Endothelial cell of umbilical vein (primary cell): ENCODE data around the gene ACOT11. TPM values are rescaled to one million over a fixed set of nuclear protein-coding genes. Genes with fewer than 3 reads are reported as not detected.

Experiments
- BruUV-seq: library from RNA; stranded (reverse); fragments of 400-500 nt; replicated peaks from 2 replicates; lab custom pipeline; 2021; lab: Mats Ljungman, UMichigan
- CTCF ChIA-PET: fragments of 300-600, 350-600 bp; sonication (Branson Sonifier 250); formaldehyde crosslinking; loops from one replicate; lab custom pipeline; 2021; ENCODE audit warnings: antibody characterized with exemption, inconsistent platforms; lab: Charles Lee
- POLR2A ChIA-PET: fragments of 300-600, 350-600 bp; sonication (Branson Sonifier 250); formaldehyde crosslinking; loops from one replicate; lab custom pipeline; 2021; ENCODE audit warnings: antibody characterized with exemption, inconsistent platforms; lab: Charles Lee
- DNase-seq: peaks from one replicate; pipeline ENCODE4 v3.0.0-alpha.2; 2011; ENCODE audit warnings: low read depth, low spot score
- FAIRE-seq: peaks from 2 replicates; lab custom pipeline; 2011; peaks lifted over from hg19 to GRCh38; lab: Jason Lieb, UNC
- H2AFZ ChIP-seq: 2 replicates; pipeline ENCODE4 v1.6.0; 2012; ENCODE audit warnings: low read depth, low read length, control low read depth, inconsistent platforms
- H3K27ac ChIP-seq: 2 replicates; pipeline ENCODE4 v1.5.1; 2011; ENCODE audit warnings: low read depth, mild to moderate bottlenecking, control low read depth, low read length, moderate library complexity; ENCODE audit not compliant: insufficient read depth
- H3K27me3 ChIP-seq, 2 experiments: 2 replicates each; pipeline versions ENCODE4 v1.6.0 to v1.6.1; 2011; ENCODE audit warnings: low read length in 2 of 2, mixed read lengths in 1 of 2; ENCODE audit not compliant: control insufficient read depth in 2 of 2, insufficient read depth in 2 of 2
- H3K36me3 ChIP-seq, 2 experiments: 2 replicates in 1 of 2; 3 replicates in 1 of 2; pipeline ENCODE4 v1.5.1; 2011; ENCODE audit warnings: low read length in 2 of 2, mild to moderate bottlenecking in 1 of 2, moderate library complexity in 1 of 2; ENCODE audit not compliant: control insufficient read depth in 2 of 2, insufficient read depth in 2 of 2; ENCODE audit errors: extremely low read depth in 1 of 2
- H3K4me1 ChIP-seq: 3 replicates; pipeline ENCODE4 v1.5.1; 2011; ENCODE audit warnings: mild to moderate bottlenecking, low read length; ENCODE audit not compliant: control insufficient read depth, insufficient read depth; ENCODE audit errors: extremely low read depth
- H3K4me2 ChIP-seq: 2 replicates; pipeline ENCODE4 v1.6.1; 2011; ENCODE audit warnings: low read length, control low read depth, mixed read lengths; ENCODE audit not compliant: insufficient read depth
- H3K4me3 ChIP-seq, 3 experiments: fragments of 200-600 bp in 1 of 3; sonication (generic), shearing (Covaris generic) in 1 of 3; replicated peaks in 1 of 3; 2 replicates each; pipeline ENCODE4 v1.5.1; 2011 to 2016; ENCODE audit warnings: control low read depth in 3 of 3, low read length in 3 of 3, mild to moderate bottlenecking in 2 of 3, inconsistent platforms in 1 of 3, low read depth in 1 of 3, moderate library complexity in 1 of 3; ENCODE audit not compliant: insufficient read depth in 1 of 3
- H3K79me2 ChIP-seq: 2 replicates; pipeline ENCODE4 v1.6.0; 2012; ENCODE audit warnings: low read length, inconsistent platforms; ENCODE audit not compliant: control insufficient read depth, insufficient read depth
- H3K9ac ChIP-seq: replicated peaks from 2 replicates; pipeline ENCODE3; 2011; ENCODE audit warnings: low read length, control low read depth; ENCODE audit not compliant: insufficient read depth; ENCODE audit errors: extremely low read depth
- H3K9me1 ChIP-seq: replicated peaks from 3 replicates; pipeline ENCODE4 v1.6.0; 2011; ENCODE audit warnings: mild to moderate bottlenecking, low read length; ENCODE audit not compliant: control insufficient read depth, insufficient read depth; ENCODE audit errors: extremely low read depth
- H3K9me3 ChIP-seq: replicated peaks from 2 replicates; pipeline ENCODE4 v1.5.1; 2012; ENCODE audit warnings: low read length, inconsistent platforms; ENCODE audit not compliant: control insufficient read depth, insufficient read depth
- H4K20me1 ChIP-seq: replicated peaks from 2 replicates; pipeline ENCODE3; 2011; ENCODE audit warnings: mild to moderate bottlenecking, low read length; ENCODE audit not compliant: control insufficient read depth, insufficient read depth; ENCODE audit errors: extremely low read depth
- CTCF ChIP-seq, 2 donors: IDR thresholded peaks; 1 replicate in 1 of 2; 2 replicates in 1 of 2; pipeline ENCODE4 v1.5.1; 2011; ENCODE audit warnings: low read length in 2 of 2, mild to moderate bottlenecking in 2 of 2, moderate library complexity in 2 of 2, control low read depth in 1 of 2, inconsistent platforms in 1 of 2, low read depth in 1 of 2; ENCODE audit not compliant: insufficient read depth in 1 of 2; ENCODE audit errors: extremely low read depth in 1 of 2
- EZH2 ChIP-seq: IDR thresholded peaks from 2 replicates; pipeline ENCODE4 v1.6.1; 2012; ENCODE audit warnings: borderline replicate concordance, low read depth, mild to moderate bottlenecking, moderate library complexity, low read length, inconsistent platforms; ENCODE audit not compliant: severe bottlenecking
- FOS ChIP-seq: IDR thresholded peaks from 2 replicates; pipeline ENCODE4 v1.6.1; 2011; ENCODE audit warnings: mild to moderate bottlenecking, low read length, moderate library complexity, borderline replicate concordance; ENCODE audit not compliant: insufficient read depth
- GATA2 ChIP-seq: IDR thresholded peaks from 2 replicates; pipeline ENCODE4 v1.7.0; 2011; ENCODE audit warnings: low read depth, mild to moderate bottlenecking, moderate library complexity, mixed read lengths, low read length; ENCODE audit not compliant: insufficient read length, insufficient read depth
- JUN ChIP-seq: IDR thresholded peaks from 2 replicates; pipeline ENCODE4 v1.6.1; 2011; ENCODE audit warnings: borderline replicate concordance, low read depth; ENCODE audit not compliant: insufficient read length, insufficient read depth
- MAX ChIP-seq: IDR thresholded peaks from 2 replicates; pipeline ENCODE4 v1.6.1; 2011; ENCODE audit not compliant: insufficient read depth, insufficient read length
- MYC ChIP-seq: IDR thresholded peaks from one replicate; pipeline ENCODE4 v1.6.1; 2011; ENCODE audit warnings: mild to moderate bottlenecking, low read depth, low read length
- POLR2A ChIP-seq: IDR thresholded peaks from 2 replicates; pipeline ENCODE4 v1.6.1; 2012; ENCODE audit warnings: low read depth, mild to moderate bottlenecking, control low read depth, low read length
- POLR2AphosphoS5 ChIP-seq: IDR thresholded peaks from 2 replicates; pipeline ENCODE4 v1.6.1; 2012; ENCODE audit warnings: low read depth, mild to moderate bottlenecking, control low read depth, low read length, moderate library complexity; ENCODE audit not compliant: insufficient read depth
- dilution Hi-C: fragments of 300-500 bp; cut with MboI; formaldehyde crosslinking; loops from one replicate; pipeline ENCODE4 v1.15.0; 2019; ENCODE audit warnings: low sequenced_read_pairs; ENCODE audit not compliant: extremely low pct_ligation_motif_present
- intact Hi-C: fragments of 100-400 bp; cut with micrococcal nuclease; formaldehyde crosslinking; loops from one replicate; pipeline ENCODE4 v1.10.0; 2022
- polyA plus RNA-seq, 4 experiments: library from polyadenylated mRNA; depleted of rRNA in 3 of 4; stranded (reverse) in 3 of 4; unstranded in 1 of 4; fragments of >200 nt; gene quantifications; 2 replicates each; pipeline versions ENCODE4 v1.2.1 to v1.2.3, GENCODE V29; 2011 to 2012; ENCODE audit warnings: missing spikeins in 1 of 4
- total RNA-seq: library from RNA; stranded (reverse); gene quantifications from 2 replicates; pipeline ENCODE4 v1.2.3, GENCODE V29; 2021

Gene ACOT11
- total and polyA plus RNA-seq, 2 donors (not counting 3 experiments of a cell fraction or from before 2014, with no cell fraction given) = 4.5 to 5.4 TPM

GRCh38 chr1:54608566-54609230 lies 60.7 kb downstream of the ACOT11 start:
- BruUV-seq = no TSS peak
- Histone ChIP-seq H3K27me3 (no peaks in the 10 kb centered on the region), H3K4me2 (no peak overlapping the region), H3K9ac (no peak overlapping the region), H3K9me3 (no peaks in the 10 kb centered on the region), H3K79me2 (no peaks in the 10 kb centered on the region), H3K4me3 (no peak overlapping the region), H3K4me1 (peaks cover 3% of the 10 kb centered on the region), H2AFZ (no peak overlapping the region), H4K20me1 (no peaks in the 10 kb centered on the region), H3K36me3 (no peaks in the 10 kb centered on the region), H3K27ac (no peak overlapping the region), H3K9me1 (no peaks in the 10 kb centered on the region)
- DNase-seq (no peak), FAIRE-seq (no peak)
- dilution Hi-C loops (no loop called here), intact Hi-C loops (no loop called here)
- CTCF ChIA-PET = no interaction called here
- TF ChIP-seq POLR2AphosphoS5 (no peak), JUN (no peak)
- POLR2A ChIA-PET = no interaction called here

- H3K4me3 ChIP-seq = no peak overlapping the region
- no peak for TF ChIP-seq GATA2
- TF ChIP-seq MAX = no peak
- TF ChIP-seq EZH2 = no peak
- no peak for TF ChIP-seq FOS
- TF ChIP-seq CTCF (IDR thresholded peaks at IDR 0.05; ENCODE audit: extremely low read depth in 1 of 2, insufficient read depth in 1 of 2, low read depth in 1 of 2, low read length in 2 of 2) = no peak
- TF ChIP-seq MYC = no peak
- no peak for TF ChIP-seq POLR2A
- no peak for TF ChIP-seq JUN
- TF ChIP-seq POLR2AphosphoS5 = no peak
- no peak overlapping the region for H3K27ac ChIP-seq
- no peak overlapping the region for H2AFZ ChIP-seq
- H3K4me1 ChIP-seq = peaks cover 3% of the 10 kb centered on the region
- H3K4me2 ChIP-seq = no peak overlapping the region
- ChIA-PET POLR2A (no interaction called here), CTCF (no interaction called here)
- no peaks in the 10 kb centered on the region for H3K27me3 ChIP-seq
- FAIRE-seq (no peak), DNase-seq (no peak)
- no peaks in the 10 kb centered on the region for H3K9me1 ChIP-seq
- no peaks in the 10 kb centered on the region for H3K9me3 ChIP-seq
- BruUV-seq = no TSS peak
- dilution Hi-C loops = no loop called here
- intact Hi-C loops = no loop called here
- H3K9ac ChIP-seq = no peak overlapping the region
- no peaks in the 10 kb centered on the region for H4K20me1 ChIP-seq
- H3K36me3 ChIP-seq = no peaks in the 10 kb centered on the region
- H3K79me2 ChIP-seq = no peaks in the 10 kb centered on the region
Observed at GRCh38 chr1:54609301-54609921, 61.4 kb downstream of the ACOT11 start.
